Naive thymus-derived CD4-positive, alpha-beta T cell (primary cell): ENCODE measurements around the gene TAS2R30. TPM values are rescaled to one million over a fixed set of nuclear protein-coding genes. Genes with fewer than 3 reads are reported as not detected.
"Not testable (repeated sequence)": the region's sequence is repeated elsewhere in the genome, so short reads cannot be mapped to it uniquely, and the experiment has no call there.

Experiments used
- ATAC-seq: fragments of 150-1000 bp; cut with Tn5 transposase; 2 replicates; pipeline ENCODE4 v1.10.0; 2021; ENCODE audit warnings: mild to moderate bottlenecking, moderate library complexity
- CTCF ChIA-PET: fragments of 350-600 bp; sonication (Branson Sonifier 250); formaldehyde crosslinking; loops from one replicate; lab custom pipeline; 2021; ENCODE audit warnings: antibody characterized with exemption; lab: Charles Lee
- POLR2A ChIA-PET: fragments of 350-600 bp; sonication (Branson Sonifier 250); formaldehyde crosslinking; loops from one replicate; lab custom pipeline; 2021; ENCODE audit warnings: antibody characterized with exemption, inconsistent platforms; lab: Charles Lee
- DNase-seq, 9 donors: peaks; one replicate each; pipeline versions ENCODE4 v3.0.0 to v3.0.0-alpha.2; 2020 to 2022; ENCODE audit warnings: mixed read lengths in 1 of 9
- H3K27ac ChIP-seq: one replicate; pipeline ENCODE4 v1.7.0; 2013; ENCODE audit warnings: mild to moderate bottlenecking, low read depth, low read length, moderate library complexity
- H3K27me3 ChIP-seq, 2 donors: one replicate each; pipeline ENCODE4 v1.7.0; 2013; ENCODE audit warnings: low read length in 2 of 2, mild to moderate bottlenecking in 2 of 2, moderate library complexity in 2 of 2; ENCODE audit not compliant: control insufficient read depth in 2 of 2, insufficient read depth in 2 of 2
- H3K36me3 ChIP-seq, 3 experiments: 1 replicate in 2 of 3; 2 replicates in 1 of 3; pipeline ENCODE4 v1.7.0; 2013; ENCODE audit warnings: low read length in 3 of 3, mild to moderate bottlenecking in 3 of 3, moderate library complexity in 1 of 3; ENCODE audit not compliant: insufficient read depth in 3 of 3, control insufficient read depth in 2 of 3
- H3K4me1 ChIP-seq, 2 donors: one replicate each; pipeline ENCODE4 v1.7.0; 2013; ENCODE audit warnings: low read length in 2 of 2, mild to moderate bottlenecking in 2 of 2, moderate library complexity in 1 of 2; ENCODE audit not compliant: control insufficient read depth in 2 of 2, insufficient read depth in 2 of 2
- H3K4me3 ChIP-seq: 2 replicates; pipeline ENCODE4 v1.7.0; 2013; ENCODE audit warnings: mild to moderate bottlenecking, low read length
- H3K9me3 ChIP-seq, 3 experiments: 1 replicate in 2 of 3; 2 replicates in 1 of 3; pipeline ENCODE4 v1.7.0; 2013; ENCODE audit warnings: low read length in 3 of 3; ENCODE audit not compliant: control insufficient read depth in 2 of 3
- H3K27ac Mint-ChIP-seq, 9 donors: one replicate each; pipeline ENCODE4 v1.8.0; 2020 to 2022; ENCODE audit warnings: mixed read lengths in 9 of 9, mild to moderate bottlenecking in 8 of 9, moderate library complexity in 5 of 9, inconsistent platforms in 2 of 9
- H3K27me3 Mint-ChIP-seq, 5 donors: one replicate each; pipeline ENCODE4 v1.8.0; 2021 to 2022; ENCODE audit warnings: mixed read lengths in 5 of 5, mild to moderate bottlenecking in 1 of 5
- H3K36me3 Mint-ChIP-seq, 5 donors: one replicate each; pipeline ENCODE4 v1.8.0; 2020 to 2022; ENCODE audit warnings: mixed read lengths in 5 of 5, mild to moderate bottlenecking in 3 of 5, inconsistent platforms in 1 of 5
- H3K4me1 Mint-ChIP-seq, 7 donors: one replicate each; pipeline ENCODE4 v1.8.0; 2020 to 2022; ENCODE audit warnings: mixed read lengths in 7 of 7, mild to moderate bottlenecking in 3 of 7, inconsistent platforms in 1 of 7
- H3K4me3 Mint-ChIP-seq, 10 donors: one replicate each; pipeline ENCODE4 v1.8.0; 2020 to 2022; ENCODE audit warnings: mild to moderate bottlenecking in 10 of 10, mixed read lengths in 10 of 10, moderate library complexity in 6 of 10, inconsistent platforms in 2 of 10
- H3K9me3 Mint-ChIP-seq, 11 donors: one replicate each; pipeline ENCODE4 v1.8.0; 2020 to 2022; ENCODE audit warnings: mixed read lengths in 11 of 11, mild to moderate bottlenecking in 4 of 11, inconsistent platforms in 1 of 11, moderate library complexity in 1 of 11
- intact Hi-C, 2 donors: fragments of 100-400 bp; cut with micrococcal nuclease; formaldehyde crosslinking; loops; one replicate each; pipeline ENCODE4 v1.15.1; 2023
- polyA plus RNA-seq, 2 donors: library from polyadenylated mRNA; unstranded; fragments of 300-500 nt; fragmentation: Illumina TruSeq; gene quantifications; one replicate each; pipeline ENCODE4 v1.2.3, GENCODE V29; 2021
- total RNA-seq, 6 experiments: library from RNA in 5 of 6; stranded (reverse) in 5 of 6; gene quantifications; 1 replicate in 5 of 6; 2 replicates in 1 of 6; pipeline ENCODE4 v1.2.3 and lab custom pipeline; 2021 to 2026

TAS2R30 gene
- total and polyA plus RNA-seq, 7 experiments from 2014 or later, result 0.18 to 7.2 (median 4.9) TPM; not detected in 1

- no peak overlapping the region for H3K4me3 ChIP-seq
- H3K9me3 ChIP-seq, result no peaks in the 10 kb centered on the region
- intact Hi-C loops, result no loop called here
- H3K27me3 ChIP-seq, result no peaks in the 10 kb centered on the region
- H3K4me1 ChIP-seq, result no peaks in the 10 kb centered on the region
- no peak overlapping the region for H3K27ac ChIP-seq
- POLR2A ChIA-PET, result no interaction called here
- CTCF ChIA-PET, result no interaction called here
- ATAC-seq (no peak), DNase-seq (no peak)
- H3K9me3 Mint-ChIP-seq, result peaks cover 0 to 6% (median 0%) of the 10 kb centered on the region in 11 donors
- H3K36me3 Mint-ChIP-seq, result peaks cover 7 to 43% (median 31%) of the 10 kb centered on the region in 5 donors
- no peaks in the 10 kb centered on the region for H3K27me3 Mint-ChIP-seq
- H3K4me3 Mint-ChIP-seq, result no peak overlapping the region
- peaks cover 4 to 52% (median 38%) of the 10 kb centered on the region in 7 donors for H3K4me1 Mint-ChIP-seq
- H3K27ac Mint-ChIP-seq, result no peak overlapping the region
- no peaks in the 10 kb centered on the region for H3K36me3 ChIP-seq
Measured at GRCh38 chr12:11133816-11134215, 628 bp downstream of the TAS2R30 start.

- H3K9me3 Mint-ChIP-seq, result peaks cover 0 to 6% (median 0%) of the 10 kb centered on the region in 11 donors
- no peaks in the 10 kb centered on the region for H3K27me3 Mint-ChIP-seq
- H3K4me3 Mint-ChIP-seq, result no peak overlapping the region
- Histone ChIP-seq H3K36me3 (no peaks in the 10 kb centered on the region), H3K4me3 (no peak overlapping the region), H3K27me3 (no peaks in the 10 kb centered on the region), H3K9me3 (no peaks in the 10 kb centered on the region), H3K27ac (no peak overlapping the region), H3K4me1 (no peaks in the 10 kb centered on the region)
- H3K36me3 Mint-ChIP-seq, result peaks cover 8 to 49% (median 38%) of the 10 kb centered on the region in 5 donors
- POLR2A ChIA-PET, result no interaction called here
- CTCF ChIA-PET, result no interaction called here
- intact Hi-C loops, result no loop called here
- no peak overlapping the region for H3K27ac Mint-ChIP-seq
- DNase-seq (no peak), ATAC-seq (no peak)
- peaks cover 4 to 52% (median 38%) of the 10 kb centered on the region in 7 donors for H3K4me1 Mint-ChIP-seq
Measured at GRCh38 chr12:11133162-11133561, 1.3 kb downstream of the TAS2R30 start.

- DNase-seq, result no peak
- ChIA-PET POLR2A (no interaction called here), CTCF (no interaction called here)
- no peaks in the 10 kb centered on the region for H3K4me1 ChIP-seq
- H3K4me3 Mint-ChIP-seq, result no peak overlapping the region
- peaks cover 8 to 61% (median 43%) of the 10 kb centered on the region in 5 donors for H3K36me3 Mint-ChIP-seq
- H3K27me3 ChIP-seq, result no peaks in the 10 kb centered on the region
- H3K4me3 ChIP-seq, result no peak overlapping the region
- no peak for ATAC-seq
- no peaks in the 10 kb centered on the region for H3K9me3 ChIP-seq
- H3K27me3 Mint-ChIP-seq, result no peaks in the 10 kb centered on the region
- intact Hi-C loops, result no loop called here
- no peak overlapping the region for H3K27ac Mint-ChIP-seq
- peaks cover 0 to 11% (median 3%) of the 10 kb centered on the region in 11 donors for H3K9me3 Mint-ChIP-seq
- peaks cover 0 to 3% (median 0%) of the 10 kb centered on the region in 3 experiments for H3K36me3 ChIP-seq
- no peak overlapping the region for H3K27ac ChIP-seq
- H3K4me1 Mint-ChIP-seq, result peaks cover 4 to 38% (median 31%) of the 10 kb centered on the region in 7 donors
Measured at GRCh38 chr12:11130999-11131398, 3.4 kb downstream of the TAS2R30 start.

GRCh38 chr12:11130382-11130781, 4.1 kb downstream of the TAS2R30 start:
- H3K36me3 Mint-ChIP-seq, result peaks cover 8 to 58% (median 44%) of the 10 kb centered on the region in 5 donors
- Histone ChIP-seq H3K4me3 (no peak overlapping the region), H3K27ac (no peak overlapping the region), H3K4me1 (no peaks in the 10 kb centered on the region), H3K27me3 (no peaks in the 10 kb centered on the region), H3K9me3 (no peaks in the 10 kb centered on the region), H3K36me3 (peaks cover 0 to 3% (median 0%) of the 10 kb centered on the region in 3 experiments)
- ATAC-seq (no peak), DNase-seq (no peak)
- H3K4me1 Mint-ChIP-seq, result peaks cover 4 to 32% (median 27%) of the 10 kb centered on the region in 7 donors
- H3K27me3 Mint-ChIP-seq, result no peaks in the 10 kb centered on the region
- H3K4me3 Mint-ChIP-seq, result no peak overlapping the region
- no peak overlapping the region for H3K27ac Mint-ChIP-seq
- intact Hi-C loops, result no loop called here
- ChIA-PET CTCF (no interaction called here), POLR2A (no interaction called here)
- peaks cover 0 to 13% (median 3%) of the 10 kb centered on the region in 11 donors for H3K9me3 Mint-ChIP-seq

GRCh38 chr12:11114130-11114529, 20.3 kb downstream of the TAS2R30 start:
- H3K27ac Mint-ChIP-seq, intact Hi-C loops, H3K4me3 ChIP-seq, ATAC-seq, POLR2A ChIA-PET, DNase-seq, H3K36me3 ChIP-seq, H3K27ac ChIP-seq, H3K4me3 Mint-ChIP-seq, H3K27me3 ChIP-seq, H3K9me3 ChIP-seq, H3K4me1 ChIP-seq, CTCF ChIA-PET, H3K27me3 Mint-ChIP-seq: not testable (repeated sequence)
- Mint-ChIP-seq H3K36me3 (peaks cover 44 to 94% (median 80%) of the 10 kb centered on the region in 5 donors), H3K9me3 (peaks cover 17 to 92% (median 36%) of the 10 kb centered on the region in 11 donors), H3K4me1 (peaks cover 12 to 81% (median 64%) of the 10 kb centered on the region in 7 donors)

- H3K27me3 Mint-ChIP-seq, H3K27me3 ChIP-seq, DNase-seq, intact Hi-C loops, ATAC-seq, H3K36me3 ChIP-seq, H3K4me3 ChIP-seq, POLR2A ChIA-PET, H3K9me3 ChIP-seq, H3K4me1 ChIP-seq, H3K27ac Mint-ChIP-seq, CTCF ChIA-PET, H3K27ac ChIP-seq: not testable (repeated sequence)
- peak overlapping the region in 3 of 10 donors; percentile 8 to 34 (median 16) for H3K4me3 Mint-ChIP-seq
- peaks cover 45 to 89% (median 84%) of the 10 kb centered on the region in 5 donors for H3K36me3 Mint-ChIP-seq
- H3K4me1 Mint-ChIP-seq, result peaks cover 16 to 83% (median 65%) of the 10 kb centered on the region in 7 donors
- peaks cover 13 to 79% (median 30%) of the 10 kb centered on the region in 11 donors for H3K9me3 Mint-ChIP-seq
Measured at GRCh38 chr12:11111213-11111612, 23.2 kb downstream of the TAS2R30 start.

GRCh38 chr12:11108862-11109261, 25.6 kb downstream of the TAS2R30 start:
- ATAC-seq (no peak), DNase-seq (no peak)
- H3K9me3 Mint-ChIP-seq, result peaks cover 11 to 62% (median 29%) of the 10 kb centered on the region in 11 donors
- Histone ChIP-seq H3K27me3 (no peaks in the 10 kb centered on the region), H3K4me1 (no peaks in the 10 kb centered on the region), H3K4me3 (no peak overlapping the region), H3K36me3 (no peaks in the 10 kb centered on the region), H3K9me3 (no peaks in the 10 kb centered on the region), H3K27ac (no peak overlapping the region)
- peaks cover 16 to 68% (median 51%) of the 10 kb centered on the region in 7 donors for H3K4me1 Mint-ChIP-seq
- peak overlapping the region in 5 of 10 donors; percentile 14 to 32 (median 26) for H3K4me3 Mint-ChIP-seq
- peak overlapping the region in 6 of 9 donors; percentile 7 to 72 (median 52) for H3K27ac Mint-ChIP-seq
- H3K27me3 Mint-ChIP-seq, result no peaks in the 10 kb centered on the region
- peaks cover 40 to 80% (median 71%) of the 10 kb centered on the region in 5 donors for H3K36me3 Mint-ChIP-seq
- intact Hi-C loops, result no loop called here
- ChIA-PET POLR2A (no interaction called here), CTCF (no interaction called here)
